GM18502 (cell line): ENCODE measurements around the gene OTUD6A.
"Not testable (repeated sequence)": the region's sequence is repeated elsewhere in the genome, so short reads cannot be mapped to it uniquely, and the experiment has no call there.

Experiments
- ATAC-seq: cut with Tn5 transposase; IDR thresholded peaks from one replicate; pipeline ENCODE4 v1.9.1; 2021; ENCODE audit warnings: mild to moderate bottlenecking; ENCODE audit not compliant: unreplicated experiment, poor library complexity

The OTUD6A gene

GRCh38 chrX:70044541-70045245, 17.6 kb upstream of the OTUD6A start:
- no peak for ATAC-seq

GRCh38 chrX:70046978-70047377, 15.3 kb upstream of the OTUD6A start:
- ATAC-seq: no peak

GRCh38 chrX:70049406-70049805, 12.9 kb upstream of the OTUD6A start:
- ATAC-seq: no peak

- ATAC-seq: no peak
These were observed 12.3 kb upstream of the OTUD6A start, which contains the start of gene AWAT2 for GRCh38 chrX:70049925-70050324. AWAT2 (minus strand) TSS chrX:70049938; CDS start chrX:70049932, 6 bp downstream.

- no peak for ATAC-seq
These were observed 9.2 kb upstream of the OTUD6A start for GRCh38 chrX:70052895-70053615.

- no peak for ATAC-seq
These were observed 7.9 kb upstream of the OTUD6A start for GRCh38 chrX:70054391-70054790.

- no peak for ATAC-seq
These were observed 799 bp downstream of the OTUD6A start for GRCh38 chrX:70062961-70063550.

- no peak for ATAC-seq
These were observed 4.4 kb downstream of the OTUD6A start for GRCh38 chrX:70066646-70067045.

- ATAC-seq: no peak
These were observed 17.0 kb downstream of the OTUD6A start for GRCh38 chrX:70079297-70079696.

GRCh38 chrX:70079870-70080269, 17.6 kb downstream of the OTUD6A start:
- no peak for ATAC-seq

- no peak for ATAC-seq
These were observed 20.5 kb downstream of the OTUD6A start for GRCh38 chrX:70082723-70083122.

GRCh38 chrX:70084592-70085240, 22.5 kb downstream of the OTUD6A start:
- ATAC-seq: no peak

GRCh38 chrX:70087857-70088630, 25.8 kb downstream of the OTUD6A start:
- ATAC-seq: no peak

- ATAC-seq: no peak
These were observed 26.5 kb downstream of the OTUD6A start for GRCh38 chrX:70088751-70089150.

- no peak for ATAC-seq
These were observed 27.5 kb downstream of the OTUD6A start for GRCh38 chrX:70089604-70090297.

GRCh38 chrX:70092247-70092646, 30.0 kb downstream of the OTUD6A start:
- no peak for ATAC-seq

- no peak for ATAC-seq
These were observed 33.8 kb downstream of the OTUD6A start for GRCh38 chrX:70096052-70096451.

- no peak for ATAC-seq
These were observed 43.0 kb downstream of the OTUD6A start for GRCh38 chrX:70105229-70105628.

- not testable (repeated sequence) for ATAC-seq
These were observed 49.3 kb downstream of the OTUD6A start for GRCh38 chrX:70111436-70112026.
